Mesenteric fat pad (tissue), 1 donor: ENCODE data around the gene TMEM220. TPM values are rescaled to one million over a fixed set of nuclear protein-coding genes. Genes with fewer than 3 reads are reported as not detected.

Experiments used
- DNase-seq: peaks from one replicate; pipeline ENCODE4 v3.0.0-alpha.2; 2020; ENCODE audit warnings: low spot score
- total RNA-seq: library from RNA; stranded (reverse); fragmentation: NEBNext Ultra II Directional; extraction: Animal tissue kit (Norgen Biotek cat#: 25700); gene quantifications from one replicate; pipeline ENCODE4 v1.2.1, GENCODE V29; 2021
- donor health status: DM: yes; HTN: yes; CAD: no.

TMEM220 gene
- total RNA-seq, 1 donor from 2014 or later = 20.8 TPM

- DNase-seq = no peak
These were observed 56.5 kb downstream of the TMEM220 start for GRCh38 chr17:10673312-10673711.

- DNase-seq = no peak
These were observed 61.0 kb downstream of the TMEM220 start for GRCh38 chr17:10668775-10669174.

DNA sequence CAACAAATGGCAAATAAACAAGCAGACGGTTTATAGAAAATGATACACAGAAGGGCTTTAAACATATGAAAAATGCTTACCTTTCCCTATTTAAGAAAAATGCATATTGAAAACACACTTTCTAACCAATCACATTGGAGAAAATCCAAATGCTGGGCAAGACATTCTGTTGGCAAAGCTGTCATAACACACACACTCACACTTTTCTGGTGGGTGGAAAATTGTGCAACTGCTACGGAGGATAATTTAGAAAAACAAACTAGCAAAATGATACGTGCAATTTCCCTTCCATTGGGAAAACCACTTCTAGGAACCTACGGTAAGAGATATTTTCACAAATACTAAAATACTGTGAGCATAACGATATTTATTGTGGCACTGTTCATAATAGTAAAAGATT is 62.9 kb downstream of the TMEM220 start:
- no peak for DNase-seq

- DNase-seq = no peak
These were observed 65.3 kb downstream of the TMEM220 start for GRCh38 chr17:10664571-10664970.

Other genes starting within 250 kb of the TMEM220 start
- gene MYH1, start 211.5 kb downstream of the TMEM220 start, total RNA-seq = 0.06 TPM
- gene MYH2, start 180.4 kb downstream of the TMEM220 start, total RNA-seq = not detected
- gene MYH3, start 72.7 kb downstream of the TMEM220 start, total RNA-seq = 3.8 TPM
- gene SCO1, start 32.5 kb downstream of the TMEM220 start, total RNA-seq = 42.9 TPM
- gene ADPRM, start 32.4 kb downstream of the TMEM220 start, total RNA-seq = 6.8 TPM
- not detected for gene TMEM238L, start 74.1 kb upstream of the TMEM220 start, total RNA-seq
- not detected for gene PIRT, start 108.1 kb upstream of the TMEM220 start, total RNA-seq